Choroid plexus epithelial cell (primary cell): ENCODE data around the gene SLX4IP.
A peak's percentile ranks its signal among the peaks of the same experiment; 100 is the strongest.

Experiments
- DNase-seq: peaks from one replicate; pipeline ENCODE4 v3.0.0-alpha.2; 2010; ENCODE audit warnings: low read depth
- H3K4me3 ChIP-seq: 2 replicates; pipeline ENCODE4 v1.5.1; 2011; ENCODE audit warnings: low read depth, mild to moderate bottlenecking, control low read depth, low read length, moderate library complexity
- CTCF ChIP-seq: conservative IDR thresholded peaks from 2 replicates; pipeline ENCODE4 v1.5.1; 2011; ENCODE audit warnings: low read depth, mild to moderate bottlenecking, control low read depth, inconsistent platforms, low read length, moderate library complexity

Gene SLX4IP

GRCh38 chr20:10639077-10639736 lies 204.1 kb downstream of the SLX4IP start:
- no peak overlapping the region for H3K4me3 ChIP-seq
- no peak for TF ChIP-seq CTCF
- peak; percentile 31 for DNase-seq

DNA sequence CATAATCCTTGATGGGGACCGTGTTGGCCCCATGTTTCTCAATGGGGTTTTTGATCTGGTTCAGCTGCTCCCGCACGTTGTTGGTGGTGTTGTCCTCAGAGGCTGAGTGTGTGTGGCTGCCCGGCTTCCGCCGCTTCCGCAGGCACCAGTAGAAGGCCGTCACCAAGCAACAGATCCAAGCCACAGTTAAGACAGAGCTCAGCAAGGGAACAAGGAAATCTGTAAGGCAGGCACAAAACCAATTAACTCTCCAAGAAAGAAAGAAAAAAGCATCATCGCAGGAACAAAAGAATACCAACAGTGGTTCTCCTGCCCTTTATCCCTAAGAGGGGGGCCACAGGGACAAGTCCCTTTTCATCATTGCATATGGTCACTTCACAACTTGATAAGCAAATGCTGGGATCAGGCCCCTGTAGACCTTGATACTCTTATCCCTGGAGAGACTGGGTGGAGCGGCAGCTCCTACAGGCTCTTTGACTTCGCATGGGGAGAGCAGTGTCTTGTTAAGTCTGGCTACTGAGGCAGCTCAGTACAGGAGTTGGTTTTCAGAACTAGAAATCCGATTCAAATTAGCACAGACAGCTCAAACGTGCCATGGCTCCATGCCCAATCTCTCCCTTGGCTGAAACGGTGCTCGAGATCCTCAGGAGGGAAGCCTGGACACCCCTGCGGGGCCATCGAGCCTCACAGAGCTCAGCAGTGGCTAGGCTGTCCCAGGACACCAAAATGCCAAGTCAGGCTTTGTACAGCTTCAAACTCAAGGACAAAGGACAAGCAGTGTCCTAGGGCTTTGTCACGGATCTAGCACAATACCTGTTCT lies 204.8 kb downstream of the SLX4IP start:
- DNase-seq: peak; percentile 37
- no peak for TF ChIP-seq CTCF

DNA sequence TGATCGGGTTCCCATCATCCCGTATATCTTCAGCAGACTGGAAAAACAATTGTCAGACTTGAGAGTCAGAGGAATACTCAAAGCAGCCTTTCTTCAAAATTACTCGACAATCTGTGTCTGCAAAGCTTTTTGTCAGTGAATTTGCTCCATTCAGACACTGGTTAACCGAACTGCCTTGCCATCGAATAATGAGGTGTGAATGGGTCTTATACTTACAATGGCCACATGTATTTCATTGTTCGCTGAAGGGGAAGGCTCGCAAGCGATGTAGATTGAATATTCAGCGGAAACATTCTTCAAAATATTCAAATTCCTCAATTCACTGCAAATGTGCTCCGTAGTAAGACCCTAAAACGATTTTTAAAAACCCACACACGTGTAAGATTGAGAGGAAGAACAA lies 205.8 kb downstream of the SLX4IP start:
- no peak for TF ChIP-seq CTCF
- H3K4me3 ChIP-seq: no peak overlapping the region
- DNase-seq: no peak

More for the DNA sequence above, 204.8 kb downstream of the SLX4IP start:
- no peak overlapping the region for H3K4me3 ChIP-seq

DNA sequence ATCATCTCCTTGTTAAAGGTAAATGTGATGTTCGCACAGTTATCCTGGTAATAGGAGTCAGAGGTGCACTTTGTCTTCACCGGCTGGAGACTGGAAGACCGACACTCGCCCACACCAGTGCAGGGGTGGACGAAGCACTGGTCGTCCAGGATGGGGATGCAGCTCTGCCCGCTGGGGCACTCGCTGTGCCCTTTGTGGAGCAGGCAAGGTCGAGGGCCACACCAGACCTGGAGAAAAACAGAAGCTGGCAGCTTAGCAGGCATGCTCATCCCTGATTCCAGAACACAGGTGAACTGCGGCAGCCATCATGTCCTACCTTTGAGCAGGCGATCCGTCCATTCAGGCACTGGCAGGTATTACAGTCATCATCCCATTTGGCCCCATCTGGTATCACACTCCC lies 206.4 kb downstream of the SLX4IP start:
- TF ChIP-seq CTCF: no peak
- no peak for DNase-seq
- no peak overlapping the region for H3K4me3 ChIP-seq

- no peak overlapping the region for H3K4me3 ChIP-seq
- no peak for DNase-seq
- TF ChIP-seq CTCF: no peak
Observed at GRCh38 chr20:10641893-10642292, 206.8 kb downstream of the SLX4IP start.

DNA sequence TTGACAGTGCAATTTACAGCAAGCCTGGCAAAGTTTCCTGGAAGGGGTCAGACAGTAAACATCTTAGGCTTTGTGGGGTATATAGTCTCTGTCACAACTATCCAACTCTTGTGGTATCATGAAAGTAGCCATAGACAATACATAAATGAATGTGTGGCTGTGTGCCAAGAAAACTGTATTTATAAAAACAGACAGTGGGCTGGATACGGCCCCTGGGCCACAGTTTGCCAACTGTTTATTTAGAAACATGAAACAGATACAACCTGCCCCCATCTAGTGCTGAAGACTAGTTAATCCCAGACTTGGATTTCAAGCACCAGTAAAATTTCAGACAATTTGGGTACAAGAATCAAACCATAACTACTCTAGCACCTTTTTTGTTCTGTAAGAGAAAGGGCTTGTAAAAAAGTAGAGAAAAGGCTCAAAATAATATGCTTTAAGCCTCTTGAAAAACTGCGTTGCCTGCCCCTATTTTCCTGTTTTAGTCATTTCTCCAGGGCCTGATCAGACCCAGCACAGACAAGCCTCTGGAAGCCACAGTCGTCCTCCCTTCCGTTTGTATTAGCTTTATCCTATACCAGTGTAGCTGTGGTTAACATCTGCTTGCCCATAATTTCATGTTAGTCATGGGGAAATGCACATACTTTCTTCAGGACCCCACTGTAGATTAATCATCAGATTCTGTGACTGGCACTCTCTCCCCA lies 207.9 kb downstream of the SLX4IP start:
- DNase-seq: peak; percentile 50
- H3K4me3 ChIP-seq: no peak overlapping the region
- no peak for TF ChIP-seq CTCF

DNA sequence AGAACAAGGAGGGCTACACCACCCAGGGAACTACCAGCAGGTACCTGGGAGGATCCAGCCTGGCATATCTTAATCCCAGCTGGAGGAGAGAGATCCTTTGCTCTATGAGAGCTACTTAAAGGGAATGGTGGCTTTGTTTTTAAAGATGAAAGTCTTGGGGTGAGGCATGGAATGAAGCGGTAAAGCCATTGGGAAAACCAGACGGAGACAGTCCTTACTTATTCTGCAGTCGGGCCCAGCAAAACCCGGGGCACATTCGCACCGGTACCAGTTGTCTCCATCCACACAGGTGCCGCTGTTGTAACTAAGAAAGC lies 208.4 kb downstream of the SLX4IP start:
- TF ChIP-seq CTCF: no peak
- no peak overlapping the region for H3K4me3 ChIP-seq
- no peak for DNase-seq
